ENCODE data around the gene DPM2. TPM values are rescaled to one million over a fixed set of nuclear protein-coding genes. Genes with fewer than 3 reads are reported as not detected.
A peak's percentile ranks its signal among the peaks of the same experiment; 100 is the strongest.

DPM2 gene, protein sequence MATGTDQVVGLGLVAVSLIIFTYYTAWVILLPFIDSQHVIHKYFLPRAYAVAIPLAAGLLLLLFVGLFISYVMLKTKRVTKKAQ
- 10 to 100 TPM; 10.6 to 19.1 (median 13.9) TPM for total RNA-seq
- long read RNA-seq, transcript DPM2-201 (4 exons, 1,542 nt): major isoform, 9 of 13 reads
- long read RNA-seq, partial matches to known transcripts: 0 of 13 reads
- long read RNA-seq, other reads (novel, unspliced or antisense): 3 of 13 reads

DNA sequence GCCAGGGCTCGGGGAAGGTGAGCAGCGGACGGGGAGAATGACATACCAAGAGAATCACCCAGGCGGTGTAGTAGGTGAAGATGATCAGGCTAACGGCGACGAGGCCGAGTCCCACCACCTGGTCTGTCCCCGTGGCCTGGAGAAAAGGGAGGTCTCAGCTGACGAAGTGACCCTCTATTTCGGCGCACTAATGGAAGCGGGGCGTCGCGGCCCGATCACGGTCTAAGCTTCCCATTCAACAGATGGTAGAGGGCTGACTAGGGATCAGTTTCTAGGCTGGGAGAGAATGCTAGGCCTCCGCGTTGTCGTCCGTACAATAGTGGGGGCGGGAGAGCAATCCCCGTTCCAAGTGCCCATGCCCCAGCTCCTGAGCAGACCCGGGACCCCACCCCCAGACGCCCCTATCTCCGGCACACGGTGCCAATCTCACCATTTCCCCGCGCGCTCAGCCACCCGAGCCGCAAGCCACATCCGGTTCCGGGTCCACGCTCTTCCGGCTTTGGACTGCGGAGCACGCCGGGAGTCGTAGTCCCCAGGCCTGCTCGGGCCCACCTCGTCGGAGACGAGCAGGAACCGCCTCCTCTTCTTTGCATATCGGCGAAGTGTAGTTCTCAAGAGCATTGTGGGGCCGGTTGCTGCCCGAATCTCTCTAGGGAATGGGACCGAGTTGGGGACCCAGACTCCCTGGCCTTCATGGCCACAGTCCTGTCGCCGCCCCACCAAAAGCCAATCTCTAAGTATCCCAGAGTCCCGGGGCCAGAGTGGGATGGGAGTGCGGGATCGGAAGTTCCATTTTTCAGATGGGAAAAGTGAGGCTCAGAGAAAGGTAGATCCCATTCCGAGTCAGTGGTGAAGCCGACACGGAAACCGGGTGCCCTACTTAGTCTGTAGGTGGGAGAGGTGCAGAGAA lies at the start of gene DPM2:
Gene DPM2, minus strand, starts transcription at position 467 of the 910 bp plus-strand sequence. Its CDS starts 34 bp downstream, at position 433.
- intact Hi-C loops (cut with DNase I): no loop called here
- WGBS (ENCODE audit: insufficient coverage, low coverage, low lambda C conversion rate, missing lambda C conversion rate): 5% methylated on average over 16 of the region's 60 CpGs
- peaks cover 0 to 12% (median 4%) of the 10 kb centered on the region in 4 donors for H3K36me3 ChIP-seq

DNA sequence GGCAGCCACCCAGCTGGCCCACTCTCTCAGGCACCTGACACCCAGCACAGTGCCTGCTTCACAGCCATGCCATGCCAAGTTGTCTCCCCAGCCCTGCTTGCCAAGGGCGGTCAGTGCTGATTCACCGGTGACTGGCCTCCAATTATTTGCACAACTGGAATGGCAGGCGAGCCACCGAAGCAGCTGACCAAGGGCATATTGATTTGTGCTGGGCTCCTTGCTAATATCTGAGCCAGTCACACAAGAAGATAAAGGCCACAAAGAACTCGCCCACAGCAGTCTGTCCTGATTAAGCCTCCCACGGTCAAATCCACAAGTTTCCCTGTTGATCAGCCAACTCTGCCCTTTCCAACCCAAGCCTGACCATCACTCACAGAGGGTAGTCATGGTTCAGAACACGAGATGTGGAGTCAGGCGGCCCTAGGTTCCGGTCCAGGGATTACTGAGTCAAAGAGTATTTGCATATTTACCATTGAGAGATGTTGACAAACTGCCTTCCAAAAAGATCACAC lies 49.5 kb upstream of the DPM2 start:
- Histone ChIP-seq H3K4me3 (no peak overlapping the region), H3K4me1 (peaks cover 0 to 53% (median 26%) of the 10 kb centered on the region in 4 donors), H3K27me3 (no peaks in the 10 kb centered on the region), H3K27ac (peak overlapping the region; percentile 35 to 61 (median 44)), H3K9me3 (no peaks in the 10 kb centered on the region), H3K36me3 (no peaks in the 10 kb centered on the region)
- 29% methylated on average over 5 of the region's 9 CpGs for WGBS (ENCODE audit: insufficient coverage, low coverage, low lambda C conversion rate, missing lambda C conversion rate)
- TF ChIP-seq POLR2A (IDR thresholded peaks at IDR 0.05): peak; percentile 14
- TF ChIP-seq, protein P1, sequence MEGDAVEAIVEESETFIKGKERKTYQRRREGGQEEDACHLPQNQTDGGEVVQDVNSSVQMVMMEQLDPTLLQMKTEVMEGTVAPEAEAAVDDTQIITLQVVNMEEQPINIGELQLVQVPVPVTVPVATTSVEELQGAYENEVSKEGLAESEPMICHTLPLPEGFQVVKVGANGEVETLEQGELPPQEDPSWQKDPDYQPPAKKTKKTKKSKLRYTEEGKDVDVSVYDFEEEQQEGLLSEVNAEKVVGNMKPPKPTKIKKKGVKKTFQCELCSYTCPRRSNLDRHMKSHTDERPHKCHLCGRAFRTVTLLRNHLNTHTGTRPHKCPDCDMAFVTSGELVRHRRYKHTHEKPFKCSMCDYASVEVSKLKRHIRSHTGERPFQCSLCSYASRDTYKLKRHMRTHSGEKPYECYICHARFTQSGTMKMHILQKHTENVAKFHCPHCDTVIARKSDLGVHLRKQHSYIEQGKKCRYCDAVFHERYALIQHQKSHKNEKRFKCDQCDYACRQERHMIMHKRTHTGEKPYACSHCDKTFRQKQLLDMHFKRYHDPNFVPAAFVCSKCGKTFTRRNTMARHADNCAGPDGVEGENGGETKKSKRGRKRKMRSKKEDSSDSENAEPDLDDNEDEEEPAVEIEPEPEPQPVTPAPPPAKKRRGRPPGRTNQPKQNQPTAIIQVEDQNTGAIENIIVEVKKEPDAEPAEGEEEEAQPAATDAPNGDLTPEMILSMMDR (IDR thresholded peaks at IDR 0.05): no peak
- intact Hi-C loops (cut with DNase I): loop anchor here in 1 of 2 donors (10.0 kb wide), 1 partner anchor 118 kb away; no protein-coding TSS in a partner anchor
- DNase-seq (peak; percentile 90 to 97 (median 95)), ATAC-seq (peak; percentile 75 to 81 (median 80))

More for the DNA sequence above, at the start of gene DPM2:
- Histone ChIP-seq H3K27ac (peak within 1 kb of the TSS; percentile 31 to 43 (median 32)), H3K4me1 (peaks cover 0 to 8% (median 3%) of the 10 kb centered on the region in 4 donors), H3K27me3 (no peaks in the 10 kb centered on the region), H3K4me3 (peak within 1 kb of the TSS; percentile 64 to 89 (median 70)), H3K9me3 (no peaks in the 10 kb centered on the region)
- ATAC-seq (peak; percentile 84 to 93 (median 87)), DNase-seq (peak; percentile 87 to 88 (median 88))
- TF ChIP-seq POLR2A (IDR thresholded peaks at IDR 0.05): peak; percentile 53
- TF ChIP-seq, protein P1 (IDR thresholded peaks at IDR 0.05): no peak

DNA sequence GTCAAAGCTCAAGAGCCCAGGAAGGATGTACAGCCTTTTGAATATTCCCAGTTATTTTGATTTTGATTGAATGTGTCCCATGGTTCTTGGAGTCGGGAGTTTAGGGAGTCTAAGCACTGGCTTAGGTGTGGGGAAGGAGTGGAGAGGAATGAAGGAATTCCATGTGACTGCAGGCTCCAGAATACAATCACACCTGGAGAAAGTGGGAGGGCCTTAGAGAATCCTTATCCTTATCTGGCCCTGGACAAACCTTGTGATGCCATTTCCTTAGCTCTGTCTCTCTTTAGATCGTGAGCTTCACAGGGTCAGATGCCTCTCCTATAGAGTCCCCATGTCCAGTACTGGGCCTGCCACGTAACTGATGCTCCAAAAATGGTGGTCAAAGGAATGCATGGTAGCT lies 47.4 kb upstream of the DPM2 start:
- Histone ChIP-seq H3K4me1 (peaks cover 0 to 40% (median 17%) of the 10 kb centered on the region in 4 donors), H3K27ac (no peak overlapping the region), H3K9me3 (no peaks in the 10 kb centered on the region), H3K27me3 (no peaks in the 10 kb centered on the region), H3K4me3 (no peak overlapping the region), H3K36me3 (no peaks in the 10 kb centered on the region)
- intact Hi-C loops (cut with DNase I): loop anchor here in 1 of 2 donors (10.0 kb wide), 1 partner anchor 120 kb away; no protein-coding TSS in a partner anchor
- TF ChIP-seq, protein P1 (IDR thresholded peaks at IDR 0.05): no peak
- no peak for TF ChIP-seq POLR2A (IDR thresholded peaks at IDR 0.05)
- ATAC-seq (no peak), DNase-seq (no peak)
- 83% methylated on average over 1 of the region's 3 CpGs for WGBS (ENCODE audit: insufficient coverage, low coverage, low lambda C conversion rate, missing lambda C conversion rate)

DNA sequence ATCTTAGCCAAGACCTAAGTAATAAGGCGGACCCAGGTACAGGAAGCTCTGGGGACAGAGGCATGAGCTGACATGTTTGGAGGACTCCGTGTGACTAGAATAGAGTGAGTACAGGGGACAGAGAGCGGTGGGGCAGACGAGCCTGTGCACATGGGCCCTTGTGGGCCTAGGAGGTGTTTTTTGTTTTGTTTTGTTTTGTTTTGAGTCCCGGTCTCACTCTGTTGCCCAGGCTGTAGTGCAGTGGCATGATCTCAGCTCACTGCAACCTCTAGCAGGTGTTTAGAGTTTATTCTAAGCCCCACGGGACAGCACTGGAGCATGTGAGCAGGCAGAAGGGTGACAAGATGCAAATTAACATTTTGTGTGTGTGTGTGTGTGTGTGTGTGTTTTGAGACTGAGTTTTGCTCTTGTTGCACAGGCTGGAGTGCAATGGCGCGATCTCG lies 46.2 kb upstream of the DPM2 start:
- ATAC-seq (no peak), DNase-seq (no peak)
- 87% methylated on average over 2 of the region's 9 CpGs for WGBS (ENCODE audit: insufficient coverage, low coverage, low lambda C conversion rate, missing lambda C conversion rate)
- Histone ChIP-seq H3K9me3 (no peaks in the 10 kb centered on the region), H3K27ac (no peak overlapping the region), H3K4me1 (peaks cover 0 to 34% (median 13%) of the 10 kb centered on the region in 4 donors), H3K4me3 (no peak overlapping the region), H3K27me3 (no peaks in the 10 kb centered on the region), H3K36me3 (no peaks in the 10 kb centered on the region)
- intact Hi-C loops (cut with DNase I): loop anchor here in 1 of 2 donors (10.0 kb wide), 1 partner anchor 121 kb away; no protein-coding TSS in a partner anchor
- TF ChIP-seq, protein P1 (IDR thresholded peaks at IDR 0.05): no peak
- no peak for TF ChIP-seq POLR2A (IDR thresholded peaks at IDR 0.05)
